ENCODE results near the gene ZC3H7A. TPM values are rescaled to one million over a fixed set of nuclear protein-coding genes. Genes with fewer than 3 reads are reported as not detected.
"Not testable (repeated sequence)": the region's sequence is repeated elsewhere in the genome, so short reads cannot be mapped to it uniquely, and the experiment has no call there.

The ZC3H7A gene
- total and polyA plus RNA-seq, 5 donors from 2014 or later = 43.3 to 157 (median 48.4) TPM

DNA sequence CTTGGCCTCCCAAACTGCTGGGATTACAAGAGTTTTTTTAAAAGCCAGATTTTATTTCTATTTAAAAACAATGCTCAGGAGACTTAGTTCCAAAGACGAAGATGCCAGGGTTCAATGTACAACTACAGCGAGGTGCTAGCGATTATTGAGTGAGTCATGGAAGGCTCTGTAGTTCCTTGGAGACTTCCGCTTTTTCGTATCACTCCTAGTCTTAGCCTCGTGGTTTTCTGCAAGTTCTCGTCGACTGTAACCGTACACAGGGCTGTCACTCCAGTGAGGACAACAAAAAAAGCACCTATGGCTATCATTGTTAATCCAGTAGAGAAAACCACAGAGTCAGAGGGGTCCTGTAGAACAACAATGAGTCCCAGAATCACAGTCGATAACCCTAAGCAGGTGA is 22.7 kb upstream of the ZC3H7A start:
- H3K27ac Mint-ChIP-seq = no peak overlapping the region
- Histone ChIP-seq H3K27me3 (ENCODE audit: control insufficient read depth, insufficient read depth, low read length) (no peaks in the 10 kb centered on the region), H3K4me3 (ENCODE audit: low read depth, low read length) (no peak overlapping the region), H3K4me1 (ENCODE audit: control insufficient read depth, insufficient read depth, low read length, poor library complexity, severe bottlenecking) (no peaks in the 10 kb centered on the region), H3K9me3 (ENCODE audit: control insufficient read depth in 2 of 2, low read length in 2 of 2) (no peaks in the 10 kb centered on the region), H3K36me3 (ENCODE audit: control insufficient read depth, insufficient read depth, low read length) (no peaks in the 10 kb centered on the region), H3K27ac (ENCODE audit: insufficient read depth, low read length, poor library complexity, severe bottlenecking) (no peak overlapping the region)
- no peak overlapping the region for H3K4me3 Mint-ChIP-seq
- H3K36me3 Mint-ChIP-seq = no peaks in the 10 kb centered on the region
- no peak for ATAC-seq (ENCODE audit: low read depth in 2 of 2)
- peaks cover 12% of the 10 kb centered on the region for H3K27me3 Mint-ChIP-seq
- no peaks in the 10 kb centered on the region for H3K4me1 Mint-ChIP-seq
- no peak for DNase-seq
- no peaks in the 10 kb centered on the region for H3K9me3 Mint-ChIP-seq

DNA sequence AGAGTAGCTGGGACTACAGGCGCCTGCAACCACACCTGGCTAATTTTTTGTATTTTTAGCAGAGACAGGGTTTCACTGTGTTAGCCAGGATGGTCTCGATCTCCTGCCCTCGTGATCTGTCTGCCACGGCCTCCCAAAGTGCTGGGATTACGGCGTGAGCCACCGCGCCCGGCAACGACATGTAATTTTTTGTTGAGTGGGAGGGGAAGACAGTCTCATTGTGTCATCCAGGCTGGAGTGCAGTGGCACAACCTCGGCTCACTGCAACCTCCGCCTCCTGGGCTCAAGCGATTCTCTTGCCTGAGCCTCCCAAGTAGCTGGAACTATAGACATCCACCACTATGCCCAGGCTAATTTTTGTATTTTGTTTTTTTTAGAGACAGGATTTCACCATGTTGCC is 21.9 kb upstream of the ZC3H7A start:
- ATAC-seq (ENCODE audit: low read depth in 2 of 2); H3K4me3 Mint-ChIP-seq; H3K36me3 Mint-ChIP-seq: not testable (repeated sequence)

DNA sequence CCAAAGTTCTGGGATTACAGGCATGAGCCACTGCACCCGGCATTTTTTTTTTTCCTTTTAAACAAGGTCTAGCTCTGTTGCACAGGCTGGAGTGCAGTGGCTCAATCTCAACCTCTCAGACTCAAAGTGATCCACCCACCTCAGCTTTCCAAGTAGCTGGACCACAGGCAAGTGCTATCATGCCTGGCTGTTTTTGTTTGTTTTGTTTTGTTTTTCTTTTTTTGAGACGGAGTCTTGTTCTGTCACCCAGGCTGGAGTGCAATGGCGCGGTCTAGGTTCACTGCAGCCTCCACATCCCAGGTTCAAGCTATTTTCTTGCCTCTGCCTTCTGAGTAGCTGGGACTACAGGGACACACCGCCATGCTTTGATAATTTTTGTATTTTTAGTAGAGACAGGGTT is 19.1 kb upstream of the ZC3H7A start:
- DNase-seq = no peak
- H3K9me3 Mint-ChIP-seq = no peaks in the 10 kb centered on the region
- no peaks in the 10 kb centered on the region for H3K36me3 Mint-ChIP-seq
- Histone ChIP-seq H3K27me3 (ENCODE audit: control insufficient read depth, insufficient read depth, low read length) (no peaks in the 10 kb centered on the region), H3K36me3 (ENCODE audit: control insufficient read depth, insufficient read depth, low read length) (no peaks in the 10 kb centered on the region), H3K4me1 (ENCODE audit: control insufficient read depth, insufficient read depth, low read length, poor library complexity, severe bottlenecking) (peaks cover 4% of the 10 kb centered on the region), H3K4me3 (ENCODE audit: low read depth, low read length) (no peak overlapping the region), H3K9me3 (ENCODE audit: control insufficient read depth in 2 of 2, low read length in 2 of 2) (no peaks in the 10 kb centered on the region), H3K27ac (ENCODE audit: insufficient read depth, low read length, poor library complexity, severe bottlenecking) (no peak overlapping the region)
- H3K27me3 Mint-ChIP-seq = peaks cover 10% of the 10 kb centered on the region
- peaks cover 2 to 6% (median 5%) of the 10 kb centered on the region in 4 donors for H3K4me1 Mint-ChIP-seq
- ATAC-seq (ENCODE audit: low read depth in 2 of 2) = no peak
- no peak overlapping the region for H3K27ac Mint-ChIP-seq
- no peak overlapping the region for H3K4me3 Mint-ChIP-seq

More for the DNA sequence above, 21.9 kb upstream of the ZC3H7A start:
- H3K4me1 Mint-ChIP-seq; H3K27ac Mint-ChIP-seq; H3K4me3 ChIP-seq (ENCODE audit: low read depth, low read length); H3K4me1 ChIP-seq (ENCODE audit: control insufficient read depth, insufficient read depth, low read length, poor library complexity, severe bottlenecking); H3K9me3 ChIP-seq (ENCODE audit: control insufficient read depth in 2 of 2, low read length in 2 of 2); H3K27me3 ChIP-seq (ENCODE audit: control insufficient read depth, insufficient read depth, low read length); H3K9me3 Mint-ChIP-seq; H3K27ac ChIP-seq (ENCODE audit: insufficient read depth, low read length, poor library complexity, severe bottlenecking); DNase-seq; H3K36me3 ChIP-seq (ENCODE audit: control insufficient read depth, insufficient read depth, low read length): not testable (repeated sequence)
- peaks cover 12% of the 10 kb centered on the region for H3K27me3 Mint-ChIP-seq

DNA sequence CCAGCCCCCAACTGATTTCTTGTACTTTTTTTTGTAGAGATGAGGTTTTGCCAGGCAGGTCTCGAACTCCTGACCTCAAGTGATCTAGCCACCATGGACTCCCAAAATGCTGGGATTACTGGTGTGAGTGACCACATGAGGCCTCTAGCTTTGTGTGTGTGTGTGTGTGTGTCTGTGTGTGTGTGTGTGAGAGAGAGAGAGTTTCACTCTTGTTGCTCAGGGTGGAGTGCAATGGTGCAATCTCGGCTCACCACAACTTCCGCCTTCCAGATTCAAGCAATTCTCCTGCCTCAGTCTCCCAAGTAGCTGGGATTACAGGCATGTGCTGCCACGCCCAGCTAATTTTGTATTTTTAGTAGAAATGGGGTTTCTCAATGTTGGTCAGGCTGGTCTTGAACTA is 17.7 kb upstream of the ZC3H7A start:
- H3K4me1 Mint-ChIP-seq = peaks cover 4 to 13% (median 10%) of the 10 kb centered on the region in 4 donors

DNA sequence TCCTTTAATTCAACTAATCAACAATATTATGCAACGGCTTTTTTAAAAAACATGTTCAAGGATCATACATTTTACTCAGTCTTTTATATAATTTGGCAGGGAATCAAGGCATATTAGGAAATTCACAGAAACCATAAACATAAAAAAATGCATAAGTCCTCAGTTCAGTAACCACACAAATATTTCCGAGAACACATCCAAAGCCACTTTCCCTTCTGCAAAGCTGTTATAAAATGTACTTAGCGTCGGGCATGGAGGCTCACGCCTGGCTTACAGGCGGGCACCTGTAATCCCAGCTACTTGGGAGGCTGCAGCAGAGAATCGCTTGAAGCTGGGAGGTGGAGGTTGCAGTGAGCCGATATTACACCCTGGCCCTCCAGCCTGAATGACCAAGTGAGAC is 9.7 kb upstream of the ZC3H7A start:
- no peaks in the 10 kb centered on the region for H3K4me1 ChIP-seq (ENCODE audit: control insufficient read depth, insufficient read depth, low read length, poor library complexity, severe bottlenecking)
- Mint-ChIP-seq H3K9me3 (no peaks in the 10 kb centered on the region), H3K4me3 (no peak overlapping the region), H3K36me3 (no peaks in the 10 kb centered on the region), H3K4me1 (peaks cover 4 to 24% (median 16%) of the 10 kb centered on the region in 4 donors), H3K27ac (no peak overlapping the region), H3K27me3 (peaks cover 7% of the 10 kb centered on the region)
- DNase-seq (no peak), ATAC-seq (ENCODE audit: low read depth in 2 of 2) (no peak)
- no peaks in the 10 kb centered on the region for H3K27me3 ChIP-seq (ENCODE audit: control insufficient read depth, insufficient read depth, low read length)
- H3K27ac ChIP-seq (ENCODE audit: insufficient read depth, low read length, poor library complexity, severe bottlenecking) = no peak overlapping the region
- no peaks in the 10 kb centered on the region for H3K36me3 ChIP-seq (ENCODE audit: control insufficient read depth, insufficient read depth, low read length)
- no peak overlapping the region for H3K4me3 ChIP-seq (ENCODE audit: low read depth, low read length)
- no peaks in the 10 kb centered on the region for H3K9me3 ChIP-seq (ENCODE audit: control insufficient read depth in 2 of 2, low read length in 2 of 2)

More for the DNA sequence above, 17.7 kb upstream of the ZC3H7A start:
- ATAC-seq (ENCODE audit: low read depth in 2 of 2); H3K9me3 ChIP-seq (ENCODE audit: control insufficient read depth in 2 of 2, low read length in 2 of 2); H3K36me3 ChIP-seq (ENCODE audit: control insufficient read depth, insufficient read depth, low read length); H3K27ac ChIP-seq (ENCODE audit: insufficient read depth, low read length, poor library complexity, severe bottlenecking); H3K36me3 Mint-ChIP-seq; H3K9me3 Mint-ChIP-seq; DNase-seq; H3K4me1 ChIP-seq (ENCODE audit: control insufficient read depth, insufficient read depth, low read length, poor library complexity, severe bottlenecking); H3K4me3 ChIP-seq (ENCODE audit: low read depth, low read length); H3K27me3 ChIP-seq (ENCODE audit: control insufficient read depth, insufficient read depth, low read length): not testable (repeated sequence)
- Mint-ChIP-seq H3K27ac (peak overlapping the region in 1 of 3 donors; percentile 69), H3K4me3 (peak overlapping the region in 1 of 4 donors; percentile 32), H3K27me3 (peaks cover 14% of the 10 kb centered on the region)

DNA sequence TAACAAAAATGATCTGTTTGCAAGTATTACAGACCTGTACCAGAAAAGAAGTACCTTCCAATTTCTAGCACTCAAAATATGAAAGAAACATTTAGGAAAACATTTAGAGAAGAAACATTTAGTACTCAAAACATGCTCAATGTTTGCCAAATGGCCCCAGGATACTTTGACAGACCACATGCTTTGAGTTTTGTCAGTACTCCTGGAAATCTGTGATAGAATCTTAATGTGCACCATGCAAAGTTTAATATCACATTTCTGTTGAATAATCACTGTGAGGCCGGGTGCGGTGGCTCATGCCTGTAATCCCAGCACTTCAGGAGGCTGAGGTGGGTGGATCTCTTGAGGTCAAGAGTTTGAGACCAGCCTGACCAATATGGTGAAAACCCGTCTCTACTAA is 8.5 kb upstream of the ZC3H7A start:
- Histone ChIP-seq H3K27ac (ENCODE audit: insufficient read depth, low read length, poor library complexity, severe bottlenecking) (no peak overlapping the region), H3K9me3 (ENCODE audit: control insufficient read depth in 2 of 2, low read length in 2 of 2) (no peaks in the 10 kb centered on the region), H3K4me1 (ENCODE audit: control insufficient read depth, insufficient read depth, low read length, poor library complexity, severe bottlenecking) (peaks cover 8% of the 10 kb centered on the region), H3K27me3 (ENCODE audit: control insufficient read depth, insufficient read depth, low read length) (no peaks in the 10 kb centered on the region), H3K36me3 (ENCODE audit: control insufficient read depth, insufficient read depth, low read length) (no peaks in the 10 kb centered on the region), H3K4me3 (ENCODE audit: low read depth, low read length) (no peak overlapping the region)
- no peaks in the 10 kb centered on the region for H3K36me3 Mint-ChIP-seq
- H3K27me3 Mint-ChIP-seq = peaks cover 7% of the 10 kb centered on the region
- no peak overlapping the region for H3K4me3 Mint-ChIP-seq
- H3K9me3 Mint-ChIP-seq = no peaks in the 10 kb centered on the region
- ATAC-seq (ENCODE audit: low read depth in 2 of 2) (no peak), DNase-seq (no peak)
- H3K4me1 Mint-ChIP-seq = peaks cover 8 to 32% (median 22%) of the 10 kb centered on the region in 4 donors
- peak overlapping the region in 2 of 3 donors; percentile 61 to 71 for H3K27ac Mint-ChIP-seq

DNA sequence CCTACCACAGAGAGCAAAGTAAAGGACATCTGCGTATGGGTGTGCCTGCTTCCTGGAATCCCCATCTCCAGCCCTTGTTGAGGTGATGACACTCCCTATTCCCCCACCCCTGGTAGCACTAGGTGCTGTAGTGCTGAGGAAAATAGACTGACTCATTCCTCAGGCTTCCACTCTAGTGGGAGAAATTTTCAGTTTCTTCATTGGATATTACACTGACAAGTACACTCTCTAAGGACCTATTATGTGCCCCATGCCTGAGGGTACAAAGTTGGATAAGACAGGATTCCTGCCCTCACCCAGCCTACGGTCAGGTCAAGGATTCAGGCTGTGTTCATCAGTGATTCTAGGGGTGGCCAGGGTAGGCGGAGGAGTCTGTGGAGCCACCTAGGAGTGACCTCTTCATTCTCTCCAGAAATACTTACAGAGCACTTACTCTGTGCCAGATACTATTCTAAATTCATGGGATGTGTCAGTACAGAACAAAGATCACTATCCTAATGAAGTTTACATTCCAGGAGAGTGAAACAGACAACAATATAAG is 4.5 kb upstream of the ZC3H7A start:
- no peaks in the 10 kb centered on the region for H3K36me3 ChIP-seq (ENCODE audit: control insufficient read depth, insufficient read depth, low read length)
- no peak for DNase-seq
- no peaks in the 10 kb centered on the region for H3K9me3 ChIP-seq (ENCODE audit: control insufficient read depth in 2 of 2, low read length in 2 of 2)
- H3K27ac ChIP-seq (ENCODE audit: insufficient read depth, low read length, poor library complexity, severe bottlenecking) = peak overlapping the region; percentile 98
- H3K4me1 ChIP-seq (ENCODE audit: control insufficient read depth, insufficient read depth, low read length, poor library complexity, severe bottlenecking) = peaks cover 38% of the 10 kb centered on the region
- Mint-ChIP-seq H3K36me3 (no peaks in the 10 kb centered on the region), H3K9me3 (no peaks in the 10 kb centered on the region), H3K27ac (peak overlapping the region; percentile 84 to 100 (median 84)), H3K4me3 (peak overlapping the region; percentile 31 to 87 (median 60)), H3K27me3 (peaks cover 7% of the 10 kb centered on the region), H3K4me1 (peaks cover 13 to 56% (median 39%) of the 10 kb centered on the region in 4 donors)
- no peak for ATAC-seq (ENCODE audit: low read depth in 2 of 2)
- no peak overlapping the region for H3K4me3 ChIP-seq (ENCODE audit: low read depth, low read length)
- H3K27me3 ChIP-seq (ENCODE audit: control insufficient read depth, insufficient read depth, low read length) = no peaks in the 10 kb centered on the region

DNA sequence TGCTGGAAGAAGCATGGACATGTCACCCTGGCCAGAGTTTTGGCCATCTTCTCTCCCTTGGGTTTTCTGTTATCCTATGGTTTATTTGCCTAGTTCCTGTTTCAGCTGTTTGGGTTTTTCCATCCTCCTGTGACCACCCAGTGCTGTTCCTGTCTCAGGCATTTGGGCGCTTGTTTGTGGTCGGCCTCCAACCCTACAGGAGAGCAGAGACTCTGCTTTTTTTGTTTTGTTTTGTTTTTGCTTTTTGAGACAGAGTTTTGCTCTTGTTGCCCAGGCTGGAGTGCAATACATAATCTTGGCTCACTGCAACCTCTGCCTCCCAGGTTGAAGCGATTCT is 3.3 kb upstream of the ZC3H7A start:
- peak overlapping the region; percentile 89 to 98 (median 94) for H3K4me3 Mint-ChIP-seq
- no peaks in the 10 kb centered on the region for H3K27me3 ChIP-seq (ENCODE audit: control insufficient read depth, insufficient read depth, low read length)
- H3K9me3 ChIP-seq (ENCODE audit: control insufficient read depth in 2 of 2, low read length in 2 of 2) = no peaks in the 10 kb centered on the region
- no peaks in the 10 kb centered on the region for H3K36me3 ChIP-seq (ENCODE audit: control insufficient read depth, insufficient read depth, low read length)
- H3K4me3 ChIP-seq (ENCODE audit: low read depth, low read length) = peak overlapping the region; percentile 72
- H3K9me3 Mint-ChIP-seq = no peaks in the 10 kb centered on the region
- H3K27ac ChIP-seq (ENCODE audit: insufficient read depth, low read length, poor library complexity, severe bottlenecking) = peak overlapping the region; percentile 98
- H3K27ac Mint-ChIP-seq = peak overlapping the region; percentile 99 to 100 (median 99)
- peaks cover 7% of the 10 kb centered on the region for H3K27me3 Mint-ChIP-seq
- ATAC-seq (ENCODE audit: low read depth in 2 of 2) (no peak), DNase-seq (no peak)
- no peaks in the 10 kb centered on the region for H3K36me3 Mint-ChIP-seq
- peaks cover 46% of the 10 kb centered on the region for H3K4me1 ChIP-seq (ENCODE audit: control insufficient read depth, insufficient read depth, low read length, poor library complexity, severe bottlenecking)
- peaks cover 13 to 63% (median 45%) of the 10 kb centered on the region in 4 donors for H3K4me1 Mint-ChIP-seq

Measured in CD4-positive, CD25-positive, alpha-beta regulatory T cell (primary cell).